Limb (tissue), 2 donors: ENCODE data around the gene PAK3.

Experiments used
- DNase-seq, 2 donors: peaks; one replicate each; pipeline ENCODE4 v3.0.0-alpha.2; 2016; ENCODE audit errors: extremely low spot score in 2 of 2

Gene PAK3

GRCh38 chrX:111131572-111131971, 35.6 kb downstream of the PAK3 start:
- no peak for DNase-seq

- DNase-seq = no peak
These were observed 37.4 kb downstream of the PAK3 start for GRCh38 chrX:111133389-111133788.

- no peak for DNase-seq
These were observed 49.9 kb downstream of the PAK3 start for GRCh38 chrX:111145878-111146277.

- DNase-seq = no peak
These were observed 55.8 kb downstream of the PAK3 start for GRCh38 chrX:111151764-111152163.

- DNase-seq = no peak
These were observed 63.2 kb downstream of the PAK3 start for GRCh38 chrX:111159232-111159631.

- no peak for DNase-seq
These were observed 68.7 kb downstream of the PAK3 start for GRCh38 chrX:111164728-111165127.

GRCh38 chrX:111165902-111166301, 69.9 kb downstream of the PAK3 start:
- no peak for DNase-seq

GRCh38 chrX:111167334-111167733, 71.3 kb downstream of the PAK3 start:
- no peak for DNase-seq

- DNase-seq = peak in 1 of 2 donors; percentile 40
These were observed 72.3 kb downstream of the PAK3 start for GRCh38 chrX:111168314-111168713.

GRCh38 chrX:111169141-111169540, 73.2 kb downstream of the PAK3 start:
- DNase-seq = no peak

- no peak for DNase-seq
These were observed 74.0 kb downstream of the PAK3 start for GRCh38 chrX:111170017-111170416.

- DNase-seq = peak in 1 of 2 donors; percentile 31
These were observed 84.8 kb downstream of the PAK3 start for GRCh38 chrX:111180750-111181240.

GRCh38 chrX:111181951-111182350, 86.0 kb downstream of the PAK3 start:
- DNase-seq = no peak

- DNase-seq = no peak
These were observed 87.0 kb downstream of the PAK3 start for GRCh38 chrX:111182997-111183396.

GRCh38 chrX:111191598-111191997, 95.6 kb downstream of the PAK3 start:
- no peak for DNase-seq

- no peak for DNase-seq
These were observed 103.5 kb downstream of the PAK3 start for GRCh38 chrX:111199505-111199904.

- DNase-seq = no peak
These were observed 104.3 kb downstream of the PAK3 start for GRCh38 chrX:111200327-111200726.

GRCh38 chrX:111207851-111208250, 111.9 kb downstream of the PAK3 start:
- no peak for DNase-seq

GRCh38 chrX:111216293-111216801, 120.4 kb downstream of the PAK3 start:
- DNase-seq = no peak

GRCh38 chrX:111244235-111244750, 148.3 kb downstream of the PAK3 start:
- no peak for DNase-seq

- DNase-seq = no peak
These were observed 159.1 kb downstream of the PAK3 start for GRCh38 chrX:111254896-111255693.

GRCh38 chrX:111257733-111258132, 161.7 kb downstream of the PAK3 start:
- no peak for DNase-seq

GRCh38 chrX:111259559-111259958, 163.6 kb downstream of the PAK3 start:
- no peak for DNase-seq
